AG04450 (cell line): ENCODE measurements around the gene RACGAP1. TPM values are rescaled to one million over a fixed set of nuclear protein-coding genes. Genes with fewer than 3 reads are reported as not detected.

Experiments used
- CTCF ChIA-PET: fragments of 300-600, 350-600 bp; formaldehyde crosslinking; extraction: SDS; loops from one replicate; lab custom pipeline; 2022; ENCODE audit warnings: antibody characterized with exemption, inconsistent platforms; lab: Charles Lee
- POLR2A ChIA-PET: fragments of 350-600 bp; formaldehyde crosslinking; extraction: SDS; loops from one replicate; lab custom pipeline; 2021; ENCODE audit warnings: antibody characterized with exemption, inconsistent platforms; lab: Yijun Ruan, JAX
- DNase-seq: peaks from one replicate; pipeline ENCODE4 v3.0.0-alpha.2; 2011; ENCODE audit warnings: low read depth, low spot score
- H3K27ac ChIP-seq: one replicate; pipeline ENCODE4 v1.5.1; 2012; ENCODE audit warnings: low read depth, low read length, control low read depth
- H3K27me3 ChIP-seq: one replicate; pipeline ENCODE4 v1.6.0; 2012; ENCODE audit warnings: low read length; ENCODE audit not compliant: control insufficient read depth, insufficient read depth
- H3K4me3 ChIP-seq: 2 replicates; pipeline ENCODE4 v1.5.1; 2011; ENCODE audit warnings: mild to moderate bottlenecking, low read depth, low read length, control low read depth
- H3K9me3 ChIP-seq: 2 replicates; pipeline ENCODE4 v1.5.1; 2012; ENCODE audit warnings: low read length; ENCODE audit not compliant: control insufficient read depth, insufficient read depth
- CTCF ChIP-seq: IDR thresholded peaks from 2 replicates; pipeline ENCODE4 v1.5.1; 2011; ENCODE audit warnings: low read depth, low read length, control low read depth, inconsistent platforms
- polyA plus RNA-seq: library from polyadenylated mRNA; depleted of rRNA; stranded (reverse); fragments of >200 nt; gene quantifications from 2 replicates; pipeline ENCODE4 v1.2.3, GENCODE V29; 2011

RACGAP1 gene
- polyA plus RNA-seq, 1 experiment: 26.2 TPM

- no peak within 1 kb of the TSS for H3K27ac ChIP-seq
- peaks cover 2% of the 10 kb centered on the region; the same call in 1 of the 2 replicates for H3K9me3 ChIP-seq
- peaks cover 47% of the 10 kb centered on the region for H3K27me3 ChIP-seq
- ChIA-PET POLR2A (no interaction called here), CTCF (interaction anchor here (0.6 kb wide), 2 partner anchors 17 to 224 kb away, joined by 3 to 5 read pairs; no protein-coding TSS in a partner anchor)
- no peak for DNase-seq
- H3K4me3 ChIP-seq: no peak within 1 kb of the TSS
- TF ChIP-seq CTCF: no peak
Measured at GRCh38 chr12:49950273-49951251, 74.7 kb downstream of the RACGAP1 start, which contains the start of gene AQP2. AQP2 (plus strand) TSS chr12:49950737; CDS start chr12:49950831, 94 bp downstream.

- H3K4me3 ChIP-seq: no peak overlapping the region
- POLR2A ChIA-PET: no interaction called here
- no peak for TF ChIP-seq CTCF
- no peak overlapping the region for H3K27ac ChIP-seq
- no peaks in the 10 kb centered on the region for H3K9me3 ChIP-seq
- DNase-seq: no peak
- peaks cover 40% of the 10 kb centered on the region for H3K27me3 ChIP-seq
- CTCF ChIA-PET: interaction anchor here (0.6 kb wide), 2 partner anchors 17 to 223 kb away, joined by 3 to 5 read pairs; no protein-coding TSS in a partner anchor
Measured at GRCh38 chr12:49949866-49950265, 75.4 kb downstream of the RACGAP1 start.

GRCh38 chr12:49948866-49949845, 76.1 kb downstream of the RACGAP1 start:
- no peak for DNase-seq
- POLR2A ChIA-PET: no interaction called here
- CTCF ChIA-PET: interaction anchor here (1.1 kb wide), 1 partner anchor 18 kb away, joined by 3 read pairs; no protein-coding TSS in a partner anchor

GRCh38 chr12:49947593-49948226, 77.6 kb downstream of the RACGAP1 start:
- Histone ChIP-seq H3K9me3 (no peaks in the 10 kb centered on the region), H3K4me3 (no peak overlapping the region), H3K27me3 (peaks cover 27% of the 10 kb centered on the region), H3K27ac (no peak overlapping the region)
- ChIA-PET POLR2A (no interaction called here), CTCF (interaction anchor here (0.7 to 1.0 kb wide), 3 partner anchors 15 to 123 kb away, joined by 3 to 4 read pairs (median 4); no protein-coding TSS in a partner anchor)
- no peak for TF ChIP-seq CTCF
- DNase-seq: no peak

More at GRCh38 chr12:49948866-49949845, 76.1 kb downstream of the RACGAP1 start:
- Histone ChIP-seq H3K27ac (no peak overlapping the region), H3K4me3 (no peak overlapping the region), H3K9me3 (no peaks in the 10 kb centered on the region), H3K27me3 (peaks cover 33% of the 10 kb centered on the region)
- no peak for TF ChIP-seq CTCF
